Activated naive CD4-positive, alpha-beta T cell treated with anti-CD3 and anti-CD28 coated beads, Interleukin-2, amount 50 U/mL, for 72 hours (primary cell): ENCODE data around the gene ABHD16B. TPM values are rescaled to one million over a fixed set of nuclear protein-coding genes. Genes with fewer than 3 reads are reported as not detected.

Experiments
- ATAC-seq, 2 donors: fragments of 150-1000 bp; cut with Tn5 transposase; 2 replicates each; pipeline ENCODE4 v1.10.0; 2021; ENCODE audit warnings: mild to moderate bottlenecking in 2 of 2, moderate library complexity in 2 of 2
- DNase-seq, 2 donors: peaks; one replicate each; pipeline ENCODE4 v3.0.0; 2021 to 2022; ENCODE audit warnings: low spot score in 2 of 2
- H3K27ac Mint-ChIP-seq, 2 donors: one replicate each; pipeline ENCODE4 v1.8.0; 2022; ENCODE audit warnings: mild to moderate bottlenecking in 2 of 2, mixed read lengths in 2 of 2
- H3K36me3 Mint-ChIP-seq, 2 donors: one replicate each; pipeline ENCODE4 v1.8.0; 2022; ENCODE audit warnings: mixed read lengths in 2 of 2
- H3K9me3 Mint-ChIP-seq, 2 donors: one replicate each; pipeline ENCODE4 v1.8.0; 2022; ENCODE audit warnings: mixed read lengths in 2 of 2
- total RNA-seq, 2 donors: library from RNA; stranded (reverse); gene quantifications; one replicate each; pipeline ENCODE4 v1.2.3, GENCODE V29; 2022

The ABHD16B gene
- not detected for total RNA-seq

- Mint-ChIP-seq H3K27ac (peak within 1 kb of the TSS in 1 of 2 donors; percentile 84), H3K36me3 (peaks cover 20 to 23% of the 10 kb centered on the region in 2 donors), H3K9me3 (no peaks in the 10 kb centered on the region)
- DNase-seq (no peak), ATAC-seq (no peak)
These were observed at the start of gene ABHD16B for GRCh38 chr20:63861365-63861934. TSS of gene ABHD16B (plus strand) at chr20:63861498. CDS start at chr20:63861541, 43 bp downstream.

GRCh38 chr20:63814891-63815614 is 46.2 kb upstream of the ABHD16B start:
- H3K27ac Mint-ChIP-seq, result no peak overlapping the region
- DNase-seq (no peak), ATAC-seq (no peak)
- H3K9me3 Mint-ChIP-seq, result no peaks in the 10 kb centered on the region
- no peaks in the 10 kb centered on the region for H3K36me3 Mint-ChIP-seq

DNA sequence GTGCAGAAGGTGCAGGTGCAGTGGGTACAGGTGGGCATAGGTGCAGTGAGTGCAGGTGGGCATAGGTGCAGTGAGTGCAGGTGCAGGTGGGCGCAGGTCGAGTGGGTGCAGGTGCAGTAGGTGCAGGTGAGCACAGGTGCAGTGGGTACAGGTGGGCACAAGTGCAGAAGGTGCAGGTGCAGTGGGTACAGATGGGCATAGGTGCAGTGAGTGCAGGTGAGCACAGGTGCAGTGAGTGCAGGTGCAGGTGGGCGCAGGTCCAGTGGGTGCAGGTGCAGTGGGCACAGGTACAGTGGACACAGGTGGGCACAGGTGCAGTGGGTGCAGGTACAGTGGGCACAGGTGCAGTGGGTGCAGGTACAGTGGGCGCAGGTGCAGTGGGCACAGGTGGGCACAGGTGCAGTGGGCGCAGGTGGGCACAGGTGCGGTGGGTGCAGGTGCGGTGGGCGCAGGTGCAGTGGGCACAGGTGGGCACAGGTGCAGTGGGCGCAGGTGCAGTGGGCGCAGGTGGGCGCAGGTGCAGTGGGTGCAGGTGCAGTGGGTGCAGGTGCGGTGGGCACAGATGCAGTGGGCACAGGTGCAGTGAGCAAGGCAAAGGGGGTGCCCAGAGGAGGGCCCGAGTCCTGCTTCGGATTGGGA is 45.6 kb upstream of the ABHD16B start:
- DNase-seq, result no peak
- no peaks in the 10 kb centered on the region for H3K9me3 Mint-ChIP-seq
- H3K27ac Mint-ChIP-seq, result no peak overlapping the region
- H3K36me3 Mint-ChIP-seq, result no peaks in the 10 kb centered on the region
- ATAC-seq, result no peak

DNA sequence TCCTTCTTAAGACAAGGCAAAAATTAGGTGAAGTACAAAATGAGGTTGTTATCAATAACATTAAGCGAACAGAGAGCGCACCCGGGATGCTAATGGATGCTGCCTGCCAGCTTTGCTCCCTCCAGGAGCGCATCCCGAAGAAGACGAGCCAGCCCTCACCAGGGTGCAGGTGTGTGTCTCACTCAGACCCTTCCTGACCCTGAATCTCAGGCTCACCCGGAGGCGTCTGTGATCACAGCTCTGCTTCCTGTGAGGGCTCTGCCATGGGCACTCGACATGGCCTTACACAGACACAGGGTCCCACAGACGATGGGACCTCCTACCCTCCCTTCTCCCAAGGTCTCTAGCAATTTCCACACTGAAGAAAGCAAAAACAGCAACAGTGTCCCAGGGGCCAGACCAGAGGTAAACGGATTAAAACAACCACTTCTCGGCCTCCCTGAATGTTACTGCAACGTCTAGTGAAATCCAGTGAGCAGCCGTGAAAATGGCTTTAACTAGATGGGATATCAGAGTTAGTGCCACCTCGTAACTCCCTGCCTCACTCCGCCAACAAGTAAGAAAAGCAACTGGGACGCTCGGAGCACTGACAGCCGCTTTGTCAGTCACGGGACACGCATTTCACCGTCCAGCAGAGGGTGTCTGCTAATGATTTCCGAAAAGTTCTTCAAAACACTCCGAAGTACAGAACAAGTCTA is 41.9 kb upstream of the ABHD16B start:
- H3K9me3 Mint-ChIP-seq, result no peaks in the 10 kb centered on the region
- no peak for DNase-seq
- no peaks in the 10 kb centered on the region for H3K36me3 Mint-ChIP-seq
- ATAC-seq, result no peak
- H3K27ac Mint-ChIP-seq, result no peak overlapping the region

DNA sequence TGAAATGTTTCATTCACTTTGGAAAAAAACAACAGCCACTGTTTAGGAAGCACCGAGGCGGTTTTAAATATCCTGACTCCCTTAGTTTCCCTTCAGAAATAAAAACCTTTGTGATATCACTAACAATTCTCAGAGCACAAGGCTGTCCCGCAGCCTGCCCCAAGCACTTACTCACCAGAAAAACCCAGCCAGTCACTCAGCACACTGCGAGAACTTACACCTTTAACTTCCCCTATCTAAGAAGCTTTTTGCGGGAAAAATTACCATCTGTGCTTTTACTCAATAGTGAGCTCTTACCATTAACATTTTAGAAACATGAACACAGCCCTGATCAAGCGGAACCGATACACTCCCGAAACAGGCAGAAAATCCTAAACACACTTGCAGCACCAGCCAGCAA is 39.5 kb upstream of the ABHD16B start:
- ATAC-seq, result no peak
- Mint-ChIP-seq H3K36me3 (no peaks in the 10 kb centered on the region), H3K9me3 (no peaks in the 10 kb centered on the region), H3K27ac (no peak overlapping the region)
- DNase-seq, result no peak

GRCh38 chr20:63822276-63822696 is 39.0 kb upstream of the ABHD16B start:
- DNase-seq (no peak), ATAC-seq (no peak)
- Mint-ChIP-seq H3K27ac (no peak overlapping the region), H3K9me3 (no peaks in the 10 kb centered on the region), H3K36me3 (no peaks in the 10 kb centered on the region)

DNA sequence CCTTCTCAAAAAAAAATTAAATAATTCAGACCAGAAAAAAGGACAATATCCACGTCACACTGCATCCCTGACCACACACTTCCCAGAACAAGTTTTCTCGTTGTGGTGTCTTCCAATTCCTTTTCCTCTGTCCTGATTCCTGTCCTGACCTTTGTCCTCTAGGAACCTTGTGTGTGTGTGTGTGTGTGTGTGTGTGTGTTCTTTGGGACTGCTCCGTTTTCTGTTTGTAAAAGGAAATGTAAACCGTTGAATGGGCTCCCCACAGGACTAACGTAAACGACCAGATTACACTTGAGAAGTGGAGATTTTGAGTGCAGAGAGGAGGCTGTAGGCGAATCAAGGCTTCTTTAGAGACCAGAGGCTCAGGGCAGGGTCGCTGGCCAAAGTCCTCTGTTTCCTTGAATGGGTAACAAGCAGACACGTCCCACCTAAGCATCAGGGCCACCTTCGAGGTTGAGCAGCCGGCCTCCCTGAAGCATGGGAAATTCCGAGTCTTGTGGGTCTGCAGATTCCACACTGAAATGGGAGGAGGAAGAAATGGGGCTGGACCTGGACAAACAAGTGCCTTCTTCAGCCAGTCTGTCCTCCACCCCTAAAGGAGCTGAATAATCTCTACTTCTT is 37.5 kb upstream of the ABHD16B start:
- H3K36me3 Mint-ChIP-seq, result no peaks in the 10 kb centered on the region
- no peak for DNase-seq
- ATAC-seq, result no peak
- H3K27ac Mint-ChIP-seq, result no peak overlapping the region
- no peaks in the 10 kb centered on the region for H3K9me3 Mint-ChIP-seq

GRCh38 chr20:63825331-63826118 is 35.8 kb upstream of the ABHD16B start:
- DNase-seq, result no peak
- Mint-ChIP-seq H3K27ac (no peak overlapping the region), H3K36me3 (peaks cover 6 to 8% of the 10 kb centered on the region in 2 donors), H3K9me3 (no peaks in the 10 kb centered on the region)
- ATAC-seq, result peak in 1 of 2 donors; percentile 14

DNA sequence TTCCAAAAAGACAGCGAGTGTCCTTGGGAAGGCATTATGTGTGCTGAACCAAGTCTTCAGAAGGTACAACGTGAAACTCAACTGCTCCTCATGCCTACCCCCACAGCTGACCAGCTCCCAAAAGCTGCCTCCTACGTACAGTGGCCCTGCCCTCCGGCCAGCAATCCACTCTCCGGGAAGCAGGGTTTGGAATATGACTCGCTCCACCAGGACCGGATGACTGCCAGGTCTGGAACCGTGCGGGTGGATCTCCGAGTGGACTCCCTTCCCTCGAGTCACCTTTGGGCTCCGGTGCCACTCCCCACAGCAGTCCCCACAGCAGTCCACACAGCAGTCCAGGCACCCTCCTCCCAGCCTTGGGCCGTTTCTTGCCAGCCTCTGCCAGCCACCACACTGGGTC is 34.5 kb upstream of the ABHD16B start:
- DNase-seq, result no peak
- Mint-ChIP-seq H3K27ac (no peak overlapping the region), H3K36me3 (peaks cover 6 to 8% of the 10 kb centered on the region in 2 donors), H3K9me3 (no peaks in the 10 kb centered on the region)
- no peak for ATAC-seq

GRCh38 chr20:63828124-63828523 is 33.2 kb upstream of the ABHD16B start:
- peaks cover 6 to 8% of the 10 kb centered on the region in 2 donors for H3K36me3 Mint-ChIP-seq
- no peak for ATAC-seq
- no peak overlapping the region for H3K27ac Mint-ChIP-seq
- H3K9me3 Mint-ChIP-seq, result no peaks in the 10 kb centered on the region
- DNase-seq, result no peak

- no peak for DNase-seq
- no peaks in the 10 kb centered on the region for H3K9me3 Mint-ChIP-seq
- no peak overlapping the region for H3K27ac Mint-ChIP-seq
- peaks cover 6 to 8% of the 10 kb centered on the region in 2 donors for H3K36me3 Mint-ChIP-seq
- no peak for ATAC-seq
These were observed 32.8 kb upstream of the ABHD16B start for GRCh38 chr20:63828545-63828944.

GRCh38 chr20:63828951-63829350 is 32.3 kb upstream of the ABHD16B start:
- Mint-ChIP-seq H3K36me3 (peaks cover 6 to 8% of the 10 kb centered on the region in 2 donors), H3K9me3 (no peaks in the 10 kb centered on the region), H3K27ac (no peak overlapping the region)
- ATAC-seq (no peak), DNase-seq (no peak)

DNA sequence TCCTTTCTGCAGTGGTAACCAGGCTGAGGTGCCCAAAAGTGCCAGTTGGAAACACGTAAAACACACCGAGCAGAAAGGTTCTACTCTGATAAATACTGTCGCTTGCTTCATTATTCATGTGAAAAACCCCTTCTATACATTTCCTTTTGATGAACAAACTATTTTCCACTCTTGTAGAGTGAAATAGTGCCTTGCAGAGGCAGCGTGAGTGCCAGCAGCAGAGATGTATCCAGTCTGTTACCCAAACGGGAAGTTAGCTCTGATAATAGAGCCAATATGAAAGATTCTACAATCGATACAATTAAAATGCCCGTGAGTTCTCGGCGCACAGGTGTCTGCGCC is 31.7 kb upstream of the ABHD16B start:
- DNase-seq (no peak), ATAC-seq (peak in 1 of 2 donors; percentile 32)
- peaks cover 6 to 8% of the 10 kb centered on the region in 2 donors for H3K36me3 Mint-ChIP-seq
- H3K27ac Mint-ChIP-seq, result no peak overlapping the region
- no peaks in the 10 kb centered on the region for H3K9me3 Mint-ChIP-seq

- DNase-seq, result no peak
- Mint-ChIP-seq H3K27ac (no peak overlapping the region), H3K36me3 (peaks cover 6 to 8% of the 10 kb centered on the region in 2 donors), H3K9me3 (no peaks in the 10 kb centered on the region)
- no peak for ATAC-seq
These were observed 31.1 kb upstream of the ABHD16B start for GRCh38 chr20:63829945-63830835.

DNA sequence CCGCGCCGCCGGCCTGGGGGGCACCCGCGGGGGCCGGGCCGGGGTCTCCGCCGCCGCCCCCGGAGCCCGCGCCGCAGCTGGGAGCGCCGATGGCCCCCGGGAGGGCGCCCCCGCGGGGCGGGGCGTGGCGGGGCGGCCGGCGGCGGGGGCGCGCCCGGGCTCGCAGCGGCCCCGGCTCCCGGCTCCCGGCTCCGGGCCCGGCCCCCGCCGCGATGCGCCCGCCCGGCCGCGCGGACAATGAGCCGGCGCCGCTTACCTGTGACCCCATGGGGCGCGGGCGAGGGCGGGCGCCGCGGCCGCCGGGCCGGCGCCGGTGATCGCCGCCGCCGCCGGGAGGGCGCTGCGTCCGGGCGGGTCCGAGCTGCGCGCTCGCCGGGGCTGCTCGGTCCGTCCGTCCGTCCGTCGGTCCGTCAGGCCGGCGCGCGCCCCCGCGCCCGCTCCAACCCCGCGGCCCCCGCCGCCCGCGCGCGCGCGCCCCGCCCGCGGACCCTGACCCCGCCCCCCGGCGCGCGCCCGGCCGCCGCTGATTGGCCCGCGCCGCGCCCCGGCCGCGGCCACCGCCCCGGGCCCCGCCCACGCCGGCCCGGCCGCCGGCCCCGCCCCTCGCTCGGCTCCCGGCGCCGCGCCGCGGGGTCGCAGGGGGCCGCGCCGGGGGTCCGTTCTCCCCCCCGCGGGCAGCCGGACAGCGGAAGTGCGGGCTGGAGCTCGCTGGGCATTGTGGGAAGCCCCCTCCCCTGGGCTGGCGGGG is 30.3 kb upstream of the ABHD16B start, which contains the start of gene ZBTB46:
ZBTB46 (minus strand) TSS at position 424 of the 748 bp plus-strand sequence. CDS start 40,507 bp downstream, outside the sequence.
- H3K27ac Mint-ChIP-seq, result no peak within 1 kb of the TSS
- no peaks in the 10 kb centered on the region for H3K9me3 Mint-ChIP-seq
- ATAC-seq (peak; percentile 59 to 74), DNase-seq (peak in 1 of 2 donors; percentile 54)
- peaks cover 6 to 8% of the 10 kb centered on the region in 2 donors for H3K36me3 Mint-ChIP-seq
